IPS-18c (cell line): Measurements from ENCODE around the gene PTPN13.

Experiments
- H3K4me3 ChIP-seq: 2 replicates; pipeline ENCODE4 v1.7.0; 2013; ENCODE audit warnings: low read depth, mild to moderate bottlenecking, low read length, moderate library complexity; ENCODE audit not compliant: insufficient read depth
- H3K9me3 ChIP-seq: one replicate; pipeline ENCODE4 v1.6.1; 2013; ENCODE audit warnings: mild to moderate bottlenecking, low read length, moderate library complexity; ENCODE audit not compliant: control insufficient read depth, insufficient read depth

Gene PTPN13

DNA sequence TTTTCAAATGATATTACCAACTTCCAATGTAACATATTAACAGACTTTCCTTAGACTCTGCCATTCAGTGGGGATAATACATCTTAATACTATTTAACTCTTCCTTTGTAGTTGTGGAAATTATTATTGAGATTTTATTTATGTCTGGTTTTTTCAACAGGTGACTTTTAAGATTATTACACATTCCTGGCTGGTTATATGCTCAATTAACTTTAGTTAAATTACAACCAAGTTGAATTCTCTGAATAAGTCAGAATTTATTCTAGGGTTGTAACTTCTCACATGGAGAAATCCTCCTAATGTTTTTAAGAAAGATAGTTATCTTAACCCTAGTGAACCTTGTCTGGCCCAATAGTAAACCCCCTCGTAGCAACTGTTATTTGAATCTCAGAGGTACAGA, 147.7 kb downstream of the PTPN13 start:
- Histone ChIP-seq H3K9me3 (peaks cover 7% of the 10 kb centered on the region), H3K4me3 (no peak overlapping the region)

DNA sequence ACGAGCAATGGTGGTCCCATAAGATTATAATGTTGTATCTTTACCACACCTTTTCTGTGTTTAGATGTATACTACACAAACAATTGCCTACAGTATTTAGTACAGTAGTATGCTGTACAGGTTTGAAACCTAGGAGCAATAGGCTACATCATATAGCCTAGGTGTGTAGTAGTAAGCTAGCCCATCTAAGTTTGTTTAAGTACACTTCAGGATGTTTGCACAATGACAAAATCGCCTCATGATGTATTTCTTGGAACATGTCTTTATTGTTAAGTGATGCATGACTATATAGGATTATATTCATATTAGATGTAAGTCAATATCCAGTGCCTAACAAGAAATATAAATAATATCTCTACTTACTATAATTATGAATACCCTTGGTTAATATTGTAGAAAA, 150.5 kb downstream of the PTPN13 start:
- H3K9me3 ChIP-seq, result peaks cover 5% of the 10 kb centered on the region
- no peak overlapping the region for H3K4me3 ChIP-seq

DNA sequence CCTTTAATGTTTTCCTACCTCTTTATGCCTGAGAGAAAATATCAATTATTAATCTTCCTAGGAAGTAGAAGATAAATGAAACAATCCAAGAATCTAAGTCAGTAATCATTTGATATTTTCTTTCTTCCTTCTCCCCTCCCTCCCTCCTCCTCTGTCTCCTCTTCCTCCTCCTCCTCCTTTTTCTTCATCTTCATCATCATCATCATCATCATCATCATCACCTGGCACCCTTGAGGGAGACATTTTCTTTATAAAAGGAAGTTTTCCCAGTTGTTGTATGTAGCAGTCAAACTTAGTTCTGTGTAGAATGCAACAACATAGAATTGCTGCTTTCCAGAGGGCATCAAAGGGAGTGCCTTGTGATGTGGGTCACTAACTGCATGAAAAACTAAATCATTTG, 155.0 kb downstream of the PTPN13 start:
- Histone ChIP-seq H3K9me3 (no peaks in the 10 kb centered on the region), H3K4me3 (no peak overlapping the region)

DNA sequence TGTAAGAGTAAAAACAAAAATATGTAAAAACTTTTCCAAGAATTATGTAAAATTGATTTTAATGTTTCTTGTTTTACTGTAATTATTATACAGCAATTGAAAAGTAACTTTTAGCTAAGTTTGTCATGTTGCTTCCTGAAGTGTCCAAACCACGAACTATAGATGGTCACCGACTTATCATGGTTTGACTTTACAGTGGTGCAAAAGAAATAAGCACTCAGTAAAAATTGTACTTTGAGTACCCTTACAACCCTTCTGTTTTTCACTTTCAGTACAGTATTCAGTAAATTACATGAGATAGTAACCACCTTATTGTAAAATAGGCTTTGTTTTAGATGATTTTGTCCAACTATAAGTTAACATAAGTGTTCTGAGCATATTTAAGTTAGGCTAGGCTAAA, 161.3 kb downstream of the PTPN13 start:
- Histone ChIP-seq H3K4me3 (no peak overlapping the region), H3K9me3 (no peaks in the 10 kb centered on the region)

DNA sequence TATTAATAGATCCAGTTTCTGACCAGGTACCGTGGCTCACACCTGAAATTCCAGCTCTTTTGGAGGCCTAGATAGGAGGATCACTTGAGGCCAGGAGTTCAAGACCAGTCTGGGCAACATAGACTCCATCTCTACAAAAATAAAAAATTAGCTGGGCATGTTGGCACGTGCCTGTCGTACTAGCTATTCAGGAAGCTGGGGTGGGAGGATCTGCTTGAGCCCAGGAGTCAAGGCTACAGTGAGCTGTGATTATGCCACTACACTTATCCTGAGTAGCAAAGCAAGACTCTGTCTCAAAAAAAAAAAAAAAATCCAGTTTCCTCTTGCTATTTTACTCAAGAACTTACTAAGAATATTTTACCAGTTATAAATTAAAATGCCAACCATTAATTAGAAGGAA, 163.4 kb downstream of the PTPN13 start:
- no peak overlapping the region for H3K4me3 ChIP-seq
- H3K9me3 ChIP-seq, result no peaks in the 10 kb centered on the region

DNA sequence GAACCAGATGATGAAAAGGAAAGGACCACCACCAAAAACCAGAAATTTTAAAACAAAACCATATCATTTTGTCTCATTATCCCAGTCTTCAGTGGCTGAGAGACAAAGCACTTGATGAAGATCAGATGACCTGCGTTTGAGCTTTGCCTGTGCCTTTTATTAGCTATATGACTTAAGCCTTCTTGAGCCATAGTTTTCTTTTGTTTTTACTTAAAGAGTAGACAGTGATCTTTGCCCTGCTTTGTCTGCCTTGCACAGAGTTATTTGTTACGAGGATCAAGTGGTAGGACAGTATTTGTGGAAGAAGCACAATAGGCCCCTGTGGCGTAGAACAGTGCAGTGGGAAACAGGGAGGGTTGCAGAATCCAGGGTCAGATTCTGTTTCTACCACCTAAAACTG, 165.2 kb downstream of the PTPN13 start:
- Histone ChIP-seq H3K9me3 (no peaks in the 10 kb centered on the region), H3K4me3 (no peak overlapping the region)

DNA sequence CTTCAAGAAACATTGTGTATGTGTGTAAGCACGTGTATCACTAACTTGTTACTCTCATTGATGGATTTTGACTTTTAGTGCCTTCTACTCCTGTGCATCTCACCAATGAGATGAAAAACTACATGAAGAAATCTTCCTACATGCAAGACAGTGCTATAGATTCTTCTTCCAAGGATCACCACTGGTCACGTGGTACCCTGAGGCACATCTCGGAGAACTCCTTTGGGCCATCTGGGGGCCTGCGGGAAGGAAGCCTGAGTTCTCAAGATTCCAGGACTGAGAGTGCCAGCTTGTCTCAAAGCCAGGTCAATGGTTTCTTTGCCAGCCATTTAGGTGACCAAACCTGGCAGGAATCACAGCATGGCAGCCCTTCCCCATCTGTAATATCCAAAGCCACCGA, 168.5 kb downstream of the PTPN13 start:
- Histone ChIP-seq H3K9me3 (no peaks in the 10 kb centered on the region), H3K4me3 (no peak overlapping the region)

DNA sequence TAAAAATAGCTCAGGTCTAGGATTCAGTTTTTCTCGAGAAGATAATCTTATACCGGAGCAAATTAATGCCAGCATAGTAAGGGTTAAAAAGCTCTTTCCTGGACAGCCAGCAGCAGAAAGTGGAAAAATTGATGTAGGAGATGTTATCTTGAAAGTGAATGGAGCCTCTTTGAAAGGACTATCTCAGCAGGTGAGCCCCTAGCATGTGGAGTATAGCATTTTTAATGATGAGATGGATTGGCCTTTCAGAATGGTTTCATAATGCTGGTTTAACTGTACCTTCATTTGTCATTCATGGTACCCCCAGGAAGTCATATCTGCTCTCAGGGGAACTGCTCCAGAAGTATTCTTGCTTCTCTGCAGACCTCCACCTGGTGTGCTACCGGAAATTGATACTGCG, 175.7 kb downstream of the PTPN13 start:
- H3K9me3 ChIP-seq, result peaks cover 2% of the 10 kb centered on the region
- H3K4me3 ChIP-seq, result no peak overlapping the region

DNA sequence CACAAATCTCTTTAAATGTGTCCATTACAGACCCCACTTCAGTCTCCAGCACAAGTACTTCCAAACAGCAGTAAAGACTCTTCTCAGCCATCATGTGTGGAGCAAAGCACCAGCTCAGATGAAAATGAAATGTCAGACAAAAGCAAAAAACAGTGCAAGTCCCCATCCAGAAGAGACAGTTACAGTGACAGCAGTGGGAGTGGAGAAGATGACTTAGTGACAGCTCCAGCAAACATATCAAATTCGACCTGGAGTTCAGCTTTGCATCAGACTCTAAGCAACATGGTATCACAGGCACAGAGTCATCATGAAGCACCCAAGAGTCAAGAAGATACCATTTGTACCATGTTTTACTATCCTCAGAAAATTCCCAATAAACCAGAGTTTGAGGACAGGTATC, 177.0 kb downstream of the PTPN13 start:
- H3K9me3 ChIP-seq, result peaks cover 2% of the 10 kb centered on the region
- H3K4me3 ChIP-seq, result no peak overlapping the region

DNA sequence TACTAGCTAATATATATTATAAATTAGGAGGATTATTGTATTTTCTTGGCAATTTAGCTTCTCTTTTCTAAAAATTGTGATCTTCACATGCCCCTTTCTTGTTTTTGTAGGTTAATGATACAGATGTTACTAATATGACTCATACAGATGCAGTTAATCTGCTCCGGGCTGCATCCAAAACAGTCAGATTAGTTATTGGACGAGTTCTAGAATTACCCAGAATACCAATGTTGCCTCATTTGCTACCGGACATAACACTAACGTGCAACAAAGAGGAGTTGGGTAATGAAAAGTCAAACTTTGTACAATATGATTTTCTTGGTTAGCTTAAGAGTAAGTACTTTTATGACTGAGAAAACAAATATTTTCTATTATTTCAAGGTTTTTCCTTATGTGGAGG, 180.9 kb downstream of the PTPN13 start:
- H3K4me3 ChIP-seq, result no peak overlapping the region
- peaks cover 2% of the 10 kb centered on the region for H3K9me3 ChIP-seq

DNA sequence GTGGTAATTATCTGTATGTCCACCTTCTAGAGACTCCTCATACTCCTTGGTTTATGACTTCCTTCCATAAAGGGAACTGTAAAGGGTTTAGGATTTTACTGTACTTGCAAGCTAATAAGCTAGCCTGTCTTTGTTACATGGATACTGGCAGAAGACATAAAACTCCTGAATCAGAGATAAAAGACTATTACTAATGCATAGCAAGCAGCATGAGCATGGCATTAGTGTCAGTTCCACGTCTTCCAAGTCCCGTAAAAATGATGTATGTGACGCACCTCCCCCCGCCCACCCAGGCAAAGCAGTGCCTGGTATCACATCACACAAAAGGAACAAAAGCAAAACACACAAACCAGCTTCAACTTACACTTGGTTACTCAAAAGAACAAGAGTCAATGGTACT, 184.1 kb downstream of the PTPN13 start:
- H3K9me3 ChIP-seq, result peaks cover 2% of the 10 kb centered on the region
- H3K4me3 ChIP-seq, result no peak overlapping the region

DNA sequence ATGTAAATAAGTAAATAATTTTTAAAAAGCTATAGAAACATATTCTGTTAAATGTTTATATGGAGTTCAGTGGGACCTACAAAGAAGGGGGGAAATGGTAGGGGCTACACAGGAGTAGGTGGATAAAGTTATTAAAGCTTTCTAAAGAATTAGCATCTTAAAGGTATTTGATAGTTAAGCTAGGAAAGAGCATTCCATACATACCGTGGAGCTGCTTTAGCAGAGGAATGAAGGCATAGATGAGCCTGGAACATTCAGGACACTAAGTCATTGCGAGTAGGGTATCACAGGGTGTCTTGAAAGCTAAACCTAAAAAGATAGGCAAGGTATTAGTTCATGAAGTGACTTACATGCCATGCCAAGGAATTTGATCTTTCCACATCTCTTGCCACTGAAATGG, 194.7 kb downstream of the PTPN13 start:
- H3K9me3 ChIP-seq, result peaks cover 10% of the 10 kb centered on the region
- H3K4me3 ChIP-seq, result no peak overlapping the region

DNA sequence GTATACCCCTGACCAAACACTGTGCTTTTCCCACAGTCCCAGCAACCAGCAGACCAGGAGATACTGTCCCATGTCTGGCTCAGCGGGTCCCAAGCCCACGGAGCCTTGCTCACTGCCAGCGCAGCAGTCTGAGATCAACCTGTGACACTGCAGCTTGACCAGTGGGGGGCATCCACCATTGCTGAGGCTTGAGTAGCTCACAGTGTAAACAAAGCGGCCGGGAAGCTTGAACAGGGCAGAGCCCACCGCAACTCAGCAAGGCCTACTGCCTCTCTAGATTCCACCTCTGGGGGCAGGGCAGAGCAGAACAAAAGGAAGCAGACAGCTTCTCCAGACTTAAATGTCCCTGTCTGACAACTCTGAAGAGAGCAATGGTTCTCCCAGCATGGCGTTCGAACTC, 197.0 kb downstream of the PTPN13 start:
- no peak overlapping the region for H3K4me3 ChIP-seq

DNA sequence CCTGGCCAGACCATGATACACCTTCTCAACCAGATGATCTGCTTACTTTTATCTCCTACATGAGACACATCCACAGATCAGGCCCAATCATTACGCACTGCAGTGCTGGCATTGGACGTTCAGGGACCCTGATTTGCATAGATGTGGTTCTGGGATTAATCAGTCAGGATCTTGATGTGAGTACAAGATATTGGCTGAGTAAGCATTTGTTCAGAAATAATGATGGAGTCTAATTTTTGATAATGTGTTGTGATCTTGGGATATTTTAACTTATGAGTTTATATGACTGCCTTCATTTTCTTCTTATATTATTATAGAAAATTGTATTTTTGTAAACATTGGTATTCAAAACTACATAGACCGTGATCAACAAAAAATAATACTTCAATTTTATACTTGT, 215.7 kb downstream of the PTPN13 start:
- no peak overlapping the region; the same call in 1 of the 2 replicates for H3K4me3 ChIP-seq
- no peaks in the 10 kb centered on the region for H3K9me3 ChIP-seq

More for the DNA sequence above, 197.0 kb downstream of the PTPN13 start:
- peaks cover 10% of the 10 kb centered on the region for H3K9me3 ChIP-seq

DNA sequence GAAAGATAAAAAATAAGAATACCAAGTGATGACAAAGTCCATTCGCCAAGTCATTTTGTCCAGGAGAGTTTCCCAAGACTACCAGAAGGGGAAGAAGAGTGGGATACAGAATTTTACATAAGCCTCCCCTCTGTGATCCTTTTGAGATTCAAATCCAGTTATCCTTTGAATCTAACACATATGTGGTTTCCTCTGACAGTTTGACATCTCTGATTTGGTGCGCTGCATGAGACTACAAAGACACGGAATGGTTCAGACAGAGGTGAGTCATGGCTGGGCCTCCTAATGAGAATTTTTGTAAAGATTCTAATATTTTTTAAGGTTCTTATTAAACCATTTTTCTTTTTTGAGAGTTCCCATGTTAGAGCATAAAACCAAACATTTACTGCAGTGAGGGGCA, 216.7 kb downstream of the PTPN13 start:
- H3K4me3 ChIP-seq, result no peak overlapping the region
- H3K9me3 ChIP-seq, result no peaks in the 10 kb centered on the region

DNA sequence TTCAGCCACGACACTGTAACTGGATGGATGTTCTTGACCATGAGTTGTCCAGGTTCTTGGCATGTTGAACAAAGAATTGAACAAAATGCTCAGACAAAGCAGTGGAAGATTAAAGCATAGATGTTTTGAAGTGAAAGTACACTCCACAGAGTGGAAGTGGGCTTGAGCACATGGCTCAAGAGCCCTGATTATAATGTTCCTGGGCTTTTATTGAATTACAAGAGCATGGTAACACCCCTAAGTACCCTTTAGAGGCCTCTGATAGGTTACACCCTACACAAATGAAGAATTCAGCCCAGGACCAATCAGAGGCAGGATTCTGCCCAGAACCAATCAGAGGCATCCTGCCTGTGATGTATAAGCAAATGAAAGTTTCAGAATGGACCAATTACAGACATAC, 221.5 kb downstream of the PTPN13 start:
- H3K4me3 ChIP-seq, result no peak overlapping the region
- H3K9me3 ChIP-seq, result no peaks in the 10 kb centered on the region

DNA sequence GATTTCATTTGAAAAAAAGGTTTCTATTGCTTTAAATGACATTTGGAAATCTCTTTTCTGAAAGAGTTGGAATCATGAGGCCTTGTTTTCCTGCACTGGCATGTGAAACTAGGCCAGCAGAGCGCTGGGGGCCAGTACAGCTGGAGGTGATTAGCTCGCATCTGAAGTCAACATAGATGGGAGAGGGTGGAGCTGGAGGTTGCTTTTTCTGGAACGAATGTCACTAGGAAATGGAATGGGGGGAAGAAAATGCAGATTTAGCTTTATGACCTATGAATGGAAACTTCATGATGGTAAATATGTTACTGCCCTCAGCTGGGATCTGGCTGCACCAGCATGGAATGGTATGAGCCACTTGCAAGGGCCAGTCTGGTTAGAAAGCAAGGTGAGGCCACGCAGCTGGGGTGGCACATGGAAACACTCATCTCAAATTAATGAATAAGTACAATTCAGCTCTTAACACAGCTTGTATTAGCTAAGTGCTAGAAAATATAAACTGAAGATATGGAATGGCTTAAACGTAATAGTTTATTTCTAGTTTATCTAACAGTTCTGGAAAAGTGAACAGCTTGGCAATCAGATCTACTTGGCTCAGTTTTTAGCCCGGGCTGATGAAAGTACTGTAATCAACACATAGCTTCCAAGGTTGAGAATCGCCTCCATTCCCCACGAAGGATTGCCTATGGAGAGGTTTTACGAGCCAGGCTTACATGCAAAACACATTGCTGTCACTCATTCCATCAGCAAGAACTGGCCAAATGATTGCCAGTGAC, 222.6 kb downstream of the PTPN13 start:
- Histone ChIP-seq H3K4me3 (no peak overlapping the region), H3K9me3 (no peaks in the 10 kb centered on the region)

DNA sequence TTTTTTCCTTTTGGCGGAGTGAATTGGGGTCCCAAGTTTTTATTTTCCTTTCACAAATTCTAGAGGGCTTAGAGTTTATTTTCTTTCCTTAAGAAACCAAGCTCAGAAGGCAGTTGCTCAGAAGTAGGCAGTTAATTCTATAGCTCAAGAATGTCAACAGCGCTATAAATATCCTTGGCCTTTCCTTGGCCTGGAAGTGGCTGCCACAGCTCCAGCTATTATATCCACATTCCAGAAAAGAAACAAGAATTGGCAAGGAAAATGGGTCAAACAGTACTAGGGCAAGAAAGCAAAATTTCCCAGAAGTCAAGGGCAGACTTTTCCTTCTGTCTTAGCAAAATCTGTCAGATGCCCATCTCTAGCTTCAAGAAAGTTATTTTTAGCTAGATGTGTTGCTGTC, 224.1 kb downstream of the PTPN13 start:
- H3K9me3 ChIP-seq, result no peaks in the 10 kb centered on the region
- H3K4me3 ChIP-seq, result no peak overlapping the region

DNA sequence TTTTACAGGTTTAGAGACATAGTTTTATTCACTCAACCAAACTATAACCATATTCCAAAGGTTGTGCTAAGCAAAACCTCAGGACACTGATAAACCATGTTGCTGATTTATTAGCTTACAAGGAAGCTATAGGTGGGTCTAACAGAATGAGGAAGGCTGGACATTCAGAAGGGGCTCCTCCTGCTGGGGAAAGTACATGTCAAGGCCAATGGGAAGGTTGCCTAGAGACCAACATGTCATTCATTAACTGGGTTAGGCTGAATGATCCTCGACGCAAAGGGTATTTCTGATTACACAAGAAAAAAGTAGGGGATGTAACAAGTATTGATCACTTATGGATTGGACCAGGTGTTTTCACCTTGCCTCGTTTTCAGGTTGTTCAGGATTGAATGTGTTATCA, 224.7 kb downstream of the PTPN13 start:
- Histone ChIP-seq H3K4me3 (no peak overlapping the region), H3K9me3 (no peaks in the 10 kb centered on the region)
